ENCODE data around the gene STON1. TPM values are rescaled to one million over a fixed set of nuclear protein-coding genes. Genes with fewer than 3 reads are reported as not detected.
"Not testable (repeated sequence)": the region's sequence is repeated elsewhere in the genome, so short reads cannot be mapped to it uniquely, and the experiment has no call there.

Gene STON1
- total RNA-seq, 1 donor from 2014 or later = 33.4 TPM

DNA sequence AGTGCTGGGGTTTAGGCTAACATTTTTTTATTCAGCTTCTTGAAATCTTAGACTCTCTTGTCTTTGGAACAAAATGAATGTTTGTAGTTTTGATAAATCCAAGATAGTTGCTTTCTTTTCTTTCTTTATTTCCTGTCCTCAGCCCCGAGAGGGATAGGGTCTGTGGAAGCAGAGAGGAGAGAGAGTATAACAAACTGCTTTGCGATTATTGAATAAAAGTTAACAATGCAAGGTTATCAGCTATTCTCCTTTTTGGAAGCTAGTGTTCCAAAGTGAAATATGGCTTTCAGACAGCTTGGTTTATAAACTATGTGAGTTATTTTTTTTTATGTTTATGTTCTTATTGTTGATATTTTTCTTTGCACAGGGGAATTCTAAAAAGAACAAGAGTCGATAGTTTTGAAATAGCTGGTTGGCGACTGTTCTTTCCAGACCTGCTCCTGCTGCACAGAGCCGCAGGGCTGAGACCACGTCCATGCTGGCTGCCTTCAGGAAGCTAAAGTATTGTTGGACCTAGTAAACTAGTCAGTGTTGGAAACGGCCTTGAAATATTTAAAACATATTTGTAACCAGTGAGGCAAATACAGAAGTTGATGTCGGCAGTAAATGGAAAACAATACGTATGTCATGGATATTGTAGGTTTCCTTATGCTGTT, 15.5 kb upstream of the STON1 start:
- Histone ChIP-seq H3K27ac (no peak overlapping the region), H3K4me3 (no peak overlapping the region), H3K9me3 (no peaks in the 10 kb centered on the region), H3K4me1 (peaks cover 31% of the 10 kb centered on the region), H3K36me3 (peaks cover 90% of the 10 kb centered on the region), H3K27me3 (ENCODE audit: low read depth) (no peaks in the 10 kb centered on the region)
- intact Hi-C loops (cut with DNase I) = no loop called here
- no peak for ATAC-seq
- TF ChIP-seq, protein P1, sequence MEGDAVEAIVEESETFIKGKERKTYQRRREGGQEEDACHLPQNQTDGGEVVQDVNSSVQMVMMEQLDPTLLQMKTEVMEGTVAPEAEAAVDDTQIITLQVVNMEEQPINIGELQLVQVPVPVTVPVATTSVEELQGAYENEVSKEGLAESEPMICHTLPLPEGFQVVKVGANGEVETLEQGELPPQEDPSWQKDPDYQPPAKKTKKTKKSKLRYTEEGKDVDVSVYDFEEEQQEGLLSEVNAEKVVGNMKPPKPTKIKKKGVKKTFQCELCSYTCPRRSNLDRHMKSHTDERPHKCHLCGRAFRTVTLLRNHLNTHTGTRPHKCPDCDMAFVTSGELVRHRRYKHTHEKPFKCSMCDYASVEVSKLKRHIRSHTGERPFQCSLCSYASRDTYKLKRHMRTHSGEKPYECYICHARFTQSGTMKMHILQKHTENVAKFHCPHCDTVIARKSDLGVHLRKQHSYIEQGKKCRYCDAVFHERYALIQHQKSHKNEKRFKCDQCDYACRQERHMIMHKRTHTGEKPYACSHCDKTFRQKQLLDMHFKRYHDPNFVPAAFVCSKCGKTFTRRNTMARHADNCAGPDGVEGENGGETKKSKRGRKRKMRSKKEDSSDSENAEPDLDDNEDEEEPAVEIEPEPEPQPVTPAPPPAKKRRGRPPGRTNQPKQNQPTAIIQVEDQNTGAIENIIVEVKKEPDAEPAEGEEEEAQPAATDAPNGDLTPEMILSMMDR (IDR thresholded peaks at IDR 0.05) = no peak
- DNase-seq = no peak

GRCh38 chr2:48515513-48515985, 14.4 kb upstream of the STON1 start:
- TF ChIP-seq, protein P1 (IDR thresholded peaks at IDR 0.05) = no peak
- intact Hi-C loops (cut with DNase I) = no loop called here
- Histone ChIP-seq H3K27ac (peak overlapping the region; percentile 63), H3K27me3 (ENCODE audit: low read depth) (no peaks in the 10 kb centered on the region), H3K4me3 (no peak overlapping the region), H3K9me3 (no peaks in the 10 kb centered on the region), H3K36me3 (peaks cover 93% of the 10 kb centered on the region), H3K4me1 (peaks cover 20% of the 10 kb centered on the region)
- peak; percentile 83 to 84 for ATAC-seq
- no peak for DNase-seq

GRCh38 chr2:48519593-48519992, 10.4 kb upstream of the STON1 start:
- Histone ChIP-seq H3K27ac (no peak overlapping the region), H3K27me3 (ENCODE audit: low read depth) (no peaks in the 10 kb centered on the region), H3K36me3 (peaks cover 74% of the 10 kb centered on the region), H3K9me3 (no peaks in the 10 kb centered on the region), H3K4me1 (peaks cover 11% of the 10 kb centered on the region), H3K4me3 (no peak overlapping the region)
- TF ChIP-seq, protein P1 (IDR thresholded peaks at IDR 0.05) = no peak
- ATAC-seq (no peak), DNase-seq (no peak)
- intact Hi-C loops (cut with DNase I) = no loop called here

- H3K4me1 ChIP-seq = peaks cover 12% of the 10 kb centered on the region
- intact Hi-C loops (cut with DNase I); H3K4me3 ChIP-seq; H3K27ac ChIP-seq; ATAC-seq; H3K9me3 ChIP-seq; H3K27me3 ChIP-seq (ENCODE audit: low read depth); DNase-seq: not testable (repeated sequence)
- H3K36me3 ChIP-seq = peaks cover 24% of the 10 kb centered on the region
Measured at GRCh38 chr2:48524756-48525155, 5.2 kb upstream of the STON1 start.

GRCh38 chr2:48525269-48525943, 4.5 kb upstream of the STON1 start:
- TF ChIP-seq, protein P1 (IDR thresholded peaks at IDR 0.05) = no peak
- H3K36me3 ChIP-seq = peaks cover 18% of the 10 kb centered on the region
- no peak overlapping the region for H3K4me3 ChIP-seq
- intact Hi-C loops (cut with DNase I) = no loop called here
- DNase-seq = no peak
- H3K4me1 ChIP-seq = peaks cover 15% of the 10 kb centered on the region
- H3K27ac ChIP-seq = no peak overlapping the region
- no peaks in the 10 kb centered on the region for H3K9me3 ChIP-seq
- H3K27me3 ChIP-seq (ENCODE audit: low read depth) = no peaks in the 10 kb centered on the region
- ATAC-seq = no peak

Data from lower lobe of right lung (tissue), 2 donors.